SK-N-MC (cell line): ENCODE results near the gene BMS1.
"Not testable (repeated sequence)": the region's sequence is repeated elsewhere in the genome, so short reads cannot be mapped to it uniquely, and the experiment has no call there.

ENCODE experiments used
- EZH2 ChIP-seq: fragments of 200-600 bp; sonication (generic); IDR thresholded peaks from one replicate; pipeline ENCODE4 v1.6.1; 2017; ENCODE audit warnings: antibody characterized with exemption
- POLR2AphosphoS5 ChIP-seq: IDR thresholded peaks from 2 replicates; pipeline ENCODE4 v1.6.1; 2012; ENCODE audit warnings: mild to moderate bottlenecking, low read depth, low read length, borderline replicate concordance

DNA sequence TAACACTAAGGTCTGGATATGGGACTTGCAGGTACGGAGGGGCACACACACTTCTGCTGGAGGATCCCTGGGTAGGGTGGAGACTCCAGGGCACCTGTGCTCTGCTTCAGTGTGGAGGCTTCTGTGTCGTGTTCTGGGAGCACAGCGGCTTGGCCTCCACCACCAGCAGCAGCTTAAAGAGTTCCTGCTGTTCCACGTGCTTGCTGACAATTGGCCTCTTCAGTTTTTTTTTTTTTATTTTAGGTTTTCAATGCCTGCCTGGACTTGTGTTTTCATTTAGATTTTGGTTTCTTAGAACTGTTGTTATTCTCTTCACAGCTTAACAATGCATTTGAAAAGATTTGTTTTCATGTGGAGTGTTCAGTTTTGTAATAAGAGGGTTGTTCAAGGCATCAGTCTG lies 45.8 kb downstream of the BMS1 start:
- not testable (repeated sequence) for TF ChIP-seq POLR2AphosphoS5, EZH2
